Body of pancreas (tissue), 4 donors: ENCODE results near the gene AP1G1.

Experiments used
- CTCF ChIP-seq, 7 experiments: fragments of 450-650 bp in 4 of 7; fragments of 200-600 bp in 3 of 7; sonication (generic) in 3 of 7; IDR thresholded peaks; one replicate each; pipeline ENCODE4 v1.5.1; 2016 to 2019; ENCODE audit warnings: antibody characterized with exemption in 7 of 7
- POLR2A ChIP-seq, 3 donors: fragments of 450-650 bp; IDR thresholded peaks; one replicate each; pipeline ENCODE4 v1.6.1; 2016; ENCODE audit warnings: antibody characterized with exemption in 3 of 3, mild to moderate bottlenecking in 2 of 3

GRCh38 chr16:71778780-71779179 is 29.9 kb downstream of the AP1G1 start:
- no peak for TF ChIP-seq CTCF (IDR thresholded peaks at IDR 0.05)
- TF ChIP-seq POLR2A (IDR thresholded peaks at IDR 0.05): no peak
